ENCODE results near the gene SIGLEC9. TPM values are rescaled to one million over a fixed set of nuclear protein-coding genes. Genes with fewer than 3 reads are reported as not detected.

SIGLEC9 gene
- polyA plus RNA-seq = 0.21 TPM

DNA sequence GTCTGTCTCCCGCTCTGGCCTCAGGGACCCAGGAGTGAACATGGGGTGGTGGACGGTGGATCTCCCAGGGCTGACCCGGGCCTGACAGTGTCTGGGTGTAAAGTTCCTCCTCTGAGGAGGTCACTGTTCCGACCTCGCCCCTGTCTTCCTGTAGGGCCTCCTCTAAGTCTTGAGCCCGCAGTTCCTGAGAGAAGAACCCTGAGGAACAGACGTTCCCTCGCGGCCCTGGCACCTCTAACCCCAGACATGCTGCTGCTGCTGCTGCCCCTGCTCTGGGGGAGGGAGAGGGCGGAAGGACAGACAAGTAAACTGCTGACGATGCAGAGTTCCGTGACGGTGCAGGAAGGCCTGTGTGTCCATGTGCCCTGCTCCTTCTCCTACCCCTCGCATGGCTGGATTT, at the start of gene SIGLEC9:
SIGLEC9 (plus strand) TSS at position 178 of the 400 bp plus-strand sequence; CDS start at position 247, 69 bp downstream.
- Mint-ChIP-seq H3K36me3 (peaks cover 2% of the 10 kb centered on the region), H3K4me3 (peak within 1 kb of the TSS in 1 of 4 donors; percentile 72), H3K4me1 (peaks cover 6 to 11% (median 9%) of the 10 kb centered on the region in 3 donors), H3K27me3 (peaks cover 16% of the 10 kb centered on the region), H3K9me3 (peaks cover 0 to 4% (median 0%) of the 10 kb centered on the region in 3 donors), H3K27ac (peak within 1 kb of the TSS in 2 of 3 donors; percentile 17 to 40)

DNA sequence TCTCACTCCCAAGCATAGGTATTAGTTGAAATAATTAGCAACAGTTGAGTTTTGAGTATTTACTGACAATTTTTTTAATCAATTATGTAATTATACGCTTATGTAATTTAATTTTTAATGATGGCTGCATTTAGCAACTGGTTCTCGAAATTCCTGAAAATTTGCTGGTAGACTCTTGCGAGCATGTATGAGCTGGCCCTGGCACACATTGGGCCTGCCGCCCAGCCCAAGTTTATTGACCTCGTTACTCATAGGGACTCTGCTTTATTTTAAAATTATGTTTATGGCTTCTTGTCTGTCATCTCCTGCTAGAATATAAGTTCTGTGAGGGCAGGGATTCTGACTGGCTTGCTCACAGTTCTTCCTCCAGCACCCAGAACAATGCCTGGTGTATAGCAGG, 48.7 kb upstream of the SIGLEC9 start:
- Mint-ChIP-seq H3K36me3 (no peaks in the 10 kb centered on the region), H3K4me3 (no peak overlapping the region), H3K27me3 (peaks cover 2% of the 10 kb centered on the region), H3K27ac (no peak overlapping the region), H3K4me1 (no peaks in the 10 kb centered on the region), H3K9me3 (peaks cover 3 to 16% (median 10%) of the 10 kb centered on the region in 3 donors)

DNA sequence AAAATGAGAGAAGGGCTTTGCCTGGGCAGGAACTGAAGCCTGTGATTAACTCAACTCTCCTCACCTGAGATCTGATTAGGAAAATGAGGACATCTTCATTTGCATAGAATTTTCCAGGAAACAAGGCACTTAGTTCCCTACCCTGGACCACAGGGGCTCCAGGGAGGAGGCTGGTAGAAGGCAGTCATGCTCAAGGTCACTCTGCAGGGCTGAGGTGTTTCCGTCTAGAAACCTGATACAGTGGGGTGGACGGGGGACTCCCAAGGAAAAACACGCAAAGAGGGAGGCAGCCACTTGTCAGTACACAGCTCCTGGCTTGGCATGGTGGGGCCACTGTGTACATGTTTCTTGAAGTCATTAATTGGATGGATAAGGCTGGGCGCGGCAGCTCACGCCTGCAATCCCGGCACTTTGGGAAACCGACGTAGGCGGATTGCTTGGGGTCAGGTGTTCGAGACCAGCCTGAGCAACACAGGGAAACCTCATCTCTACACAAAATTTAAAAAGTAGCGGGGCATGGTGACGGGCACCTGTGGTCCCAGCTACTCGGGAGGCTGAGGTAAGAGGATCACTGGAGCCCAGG, 48.0 kb upstream of the SIGLEC9 start:
- Mint-ChIP-seq H3K4me3 (no peak overlapping the region), H3K27ac (peak overlapping the region in 1 of 3 donors; percentile 36), H3K4me1 (peaks cover 0 to under 1% (median 0%) of the 10 kb centered on the region in 3 donors), H3K9me3 (peaks cover 3 to 16% (median 10%) of the 10 kb centered on the region in 3 donors), H3K36me3 (no peaks in the 10 kb centered on the region), H3K27me3 (peaks cover 2% of the 10 kb centered on the region)

DNA sequence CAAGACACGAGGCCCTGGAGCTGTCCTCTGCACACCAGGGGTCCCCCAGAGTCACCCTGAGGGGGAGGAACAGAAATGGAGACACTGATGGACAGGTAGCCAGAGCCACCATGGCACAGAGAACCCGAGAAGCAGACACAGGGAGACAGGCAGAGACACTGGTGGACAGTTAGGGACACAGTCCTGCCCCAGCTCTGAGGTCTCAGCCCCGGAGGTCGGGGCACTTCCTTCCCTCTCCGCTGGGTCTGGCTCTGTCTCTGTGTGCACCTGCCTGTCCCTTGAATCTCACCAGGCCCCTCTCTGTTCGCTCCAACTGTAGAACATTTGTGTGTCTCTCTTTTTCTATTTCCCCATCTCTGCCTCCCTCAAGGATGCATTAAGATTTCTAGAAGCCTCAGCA, 46.6 kb upstream of the SIGLEC9 start:
- H3K36me3 Mint-ChIP-seq = no peaks in the 10 kb centered on the region
- no peak overlapping the region for H3K4me3 Mint-ChIP-seq
- H3K4me1 Mint-ChIP-seq = peaks cover 0 to 1% (median 0%) of the 10 kb centered on the region in 3 donors
- H3K9me3 Mint-ChIP-seq = peaks cover 2 to 13% (median 9%) of the 10 kb centered on the region in 3 donors
- peak overlapping the region in 1 of 3 donors; percentile 62 for H3K27ac Mint-ChIP-seq
- peaks cover 5% of the 10 kb centered on the region for H3K27me3 Mint-ChIP-seq

DNA sequence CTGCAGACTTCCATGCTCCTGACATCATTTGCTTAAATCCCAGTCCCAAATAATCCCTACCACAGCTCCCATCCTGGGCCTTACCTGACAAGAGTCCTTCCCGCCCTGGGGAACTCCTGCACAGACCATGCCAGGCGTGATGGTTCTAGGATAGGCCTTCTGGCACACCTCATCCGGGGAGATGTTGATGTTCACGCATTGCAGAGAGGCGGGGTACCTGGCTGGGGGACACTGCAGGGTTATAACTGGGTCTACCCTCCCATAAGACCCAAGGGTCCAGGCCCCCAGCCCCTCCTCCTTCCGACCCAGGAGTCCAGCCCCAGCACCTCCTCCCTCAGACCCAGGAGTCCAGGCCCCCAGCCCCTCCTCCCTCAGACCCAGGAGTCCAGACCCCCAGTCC, 46.0 kb upstream of the SIGLEC9 start:
- H3K27me3 Mint-ChIP-seq = peaks cover 9% of the 10 kb centered on the region
- H3K27ac Mint-ChIP-seq = peak overlapping the region in 1 of 3 donors; percentile 62
- no peak overlapping the region for H3K4me3 Mint-ChIP-seq

DNA sequence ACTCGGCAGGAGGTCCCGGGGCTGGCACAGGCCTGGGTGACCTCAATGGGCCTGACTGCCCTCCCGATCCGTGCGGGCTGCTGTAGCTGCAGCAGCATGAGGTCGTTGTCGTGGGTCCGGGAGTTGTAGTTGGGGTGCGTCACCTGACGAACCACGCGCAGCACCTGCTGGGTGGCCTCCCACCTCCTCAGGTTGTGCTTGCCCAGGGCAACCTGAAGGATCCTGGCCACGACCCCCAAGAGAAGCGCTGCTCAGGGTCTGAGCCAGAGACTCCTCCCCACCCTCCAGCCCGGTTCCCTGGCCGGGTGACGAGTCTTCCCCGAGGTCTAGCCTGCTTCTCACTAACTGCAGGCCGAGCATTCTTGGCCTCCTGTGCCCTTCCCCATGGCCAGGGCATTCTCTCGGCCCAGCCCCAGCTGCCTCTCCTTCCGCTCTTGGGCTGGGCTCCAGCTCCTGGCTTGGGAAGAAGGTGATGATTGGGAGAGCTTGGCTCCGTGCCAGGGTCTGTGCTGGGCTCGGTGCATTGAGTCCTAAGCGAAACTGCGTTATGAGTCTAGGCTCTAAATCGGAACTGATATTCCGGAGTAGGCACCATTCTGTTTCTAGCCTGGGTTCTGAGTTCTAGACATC, 45.1 kb upstream of the SIGLEC9 start:
- Mint-ChIP-seq H3K4me1 (peaks cover 0 to 3% (median 0%) of the 10 kb centered on the region in 3 donors), H3K9me3 (no peaks in the 10 kb centered on the region), H3K36me3 (no peaks in the 10 kb centered on the region), H3K27me3 (peaks cover 7% of the 10 kb centered on the region), H3K4me3 (no peak overlapping the region), H3K27ac (no peak overlapping the region)

More for the DNA sequence above, 46.0 kb upstream of the SIGLEC9 start:
- H3K36me3 Mint-ChIP-seq = no peaks in the 10 kb centered on the region
- H3K4me1 Mint-ChIP-seq = peaks cover 0 to 3% (median 0%) of the 10 kb centered on the region in 3 donors
- H3K9me3 Mint-ChIP-seq = peaks cover 2 to 8% (median 3%) of the 10 kb centered on the region in 3 donors

DNA sequence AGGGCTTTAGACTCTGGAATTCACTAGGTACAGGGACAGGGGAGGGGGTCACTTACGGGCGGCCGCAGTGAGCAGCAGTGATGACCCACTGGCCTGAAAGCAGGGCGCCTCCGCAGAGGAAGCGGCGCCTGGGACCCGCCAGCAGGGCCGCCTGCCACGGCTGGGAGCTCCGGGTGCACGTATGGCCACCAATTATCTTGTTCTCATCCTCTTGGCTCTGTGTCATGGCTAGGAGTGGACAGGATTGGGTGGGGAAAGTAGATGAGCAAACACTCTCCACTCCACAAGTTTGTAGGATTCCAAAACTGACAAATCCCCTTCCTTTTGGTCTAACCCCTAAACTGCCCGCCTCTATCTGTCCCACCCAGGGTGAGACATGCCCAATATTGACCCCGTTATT, 43.2 kb upstream of the SIGLEC9 start:
- H3K4me1 Mint-ChIP-seq = peaks cover 0 to 3% (median 0%) of the 10 kb centered on the region in 3 donors
- no peak overlapping the region for H3K4me3 Mint-ChIP-seq
- peaks cover 7% of the 10 kb centered on the region for H3K27me3 Mint-ChIP-seq
- H3K27ac Mint-ChIP-seq = no peak overlapping the region
- no peaks in the 10 kb centered on the region for H3K36me3 Mint-ChIP-seq
- H3K9me3 Mint-ChIP-seq = no peaks in the 10 kb centered on the region

DNA sequence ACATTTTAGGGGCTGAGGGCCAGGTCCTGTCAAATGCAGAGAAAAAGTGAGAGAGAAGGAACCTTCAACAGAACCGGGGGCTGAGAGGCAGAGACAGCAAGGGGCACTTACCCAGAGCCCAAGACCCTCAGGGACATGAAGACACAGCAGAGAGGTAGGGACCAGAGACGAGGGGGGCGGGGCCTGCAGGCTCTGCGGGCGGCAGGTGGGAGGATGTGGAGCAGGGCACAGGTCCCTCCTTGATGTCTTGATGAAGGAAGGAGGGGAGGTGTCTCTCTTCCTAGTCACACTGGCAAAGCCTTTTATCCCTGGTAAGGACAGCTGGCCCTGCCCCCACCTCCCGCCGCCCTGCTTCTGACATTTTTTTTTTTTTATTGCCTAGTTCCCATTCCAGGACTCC, 42.1 kb upstream of the SIGLEC9 start, which contains the start of gene KLK14:
KLK14 (minus strand) TSS at position 277 of the 400 bp plus-strand sequence; CDS start at position 4, 273 bp downstream.
- no peak within 1 kb of the TSS for H3K27ac Mint-ChIP-seq
- peaks cover 0 to 3% (median 0%) of the 10 kb centered on the region in 3 donors for H3K4me1 Mint-ChIP-seq
- peaks cover 7% of the 10 kb centered on the region for H3K27me3 Mint-ChIP-seq
- peaks cover 2% of the 10 kb centered on the region for H3K36me3 Mint-ChIP-seq
- peak within 1 kb of the TSS in 1 of 4 donors; percentile 60 for H3K4me3 Mint-ChIP-seq
- no peaks in the 10 kb centered on the region for H3K9me3 Mint-ChIP-seq

DNA sequence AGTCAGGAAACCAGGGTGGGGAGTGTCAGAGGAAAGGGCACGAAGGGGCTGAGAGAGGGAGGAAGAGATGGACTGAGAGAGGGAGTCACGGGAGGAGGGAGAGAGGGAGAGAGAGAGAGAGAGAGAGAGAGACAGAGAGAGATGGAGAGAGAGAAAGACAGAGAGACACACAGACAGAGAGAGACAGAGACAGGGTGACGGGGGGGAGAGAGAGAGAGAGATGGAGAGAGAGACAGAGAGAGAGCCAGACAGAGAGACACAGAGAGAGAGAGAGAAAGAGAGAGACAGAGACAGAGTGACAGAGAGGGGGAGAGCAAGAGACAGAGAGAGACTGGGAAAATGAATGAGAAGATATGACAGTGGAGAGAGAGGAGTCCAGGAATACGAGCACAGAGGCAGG, 41.5 kb upstream of the SIGLEC9 start:
- H3K4me3 Mint-ChIP-seq = no peak overlapping the region
- peaks cover 7% of the 10 kb centered on the region for H3K27me3 Mint-ChIP-seq
- H3K36me3 Mint-ChIP-seq = peaks cover 2% of the 10 kb centered on the region
- peaks cover 0 to 3% (median 0%) of the 10 kb centered on the region in 3 donors for H3K4me1 Mint-ChIP-seq
- no peak overlapping the region for H3K27ac Mint-ChIP-seq
- no peaks in the 10 kb centered on the region for H3K9me3 Mint-ChIP-seq

DNA sequence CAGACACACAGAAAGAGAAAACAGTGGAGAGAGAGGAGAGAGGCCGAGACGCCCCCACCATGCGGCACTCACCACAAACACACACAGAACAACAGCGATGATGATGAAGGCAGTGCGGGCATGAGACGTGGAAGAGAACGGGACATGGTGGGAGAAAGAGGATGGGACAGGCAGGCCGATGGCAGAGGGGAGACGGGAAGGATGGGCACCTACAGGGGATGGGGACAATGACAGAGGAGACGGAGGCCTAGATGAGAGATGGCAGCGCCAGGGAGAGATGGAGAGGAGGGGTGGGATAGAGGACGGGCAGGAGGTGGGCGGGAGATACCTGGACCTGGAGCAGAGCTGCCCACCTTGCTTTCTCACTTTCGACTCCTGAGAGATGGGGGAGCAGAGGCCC, 40.9 kb upstream of the SIGLEC9 start:
- Mint-ChIP-seq H3K4me1 (peaks cover 0 to 3% (median 0%) of the 10 kb centered on the region in 3 donors), H3K27me3 (peaks cover 7% of the 10 kb centered on the region), H3K9me3 (no peaks in the 10 kb centered on the region), H3K27ac (no peak overlapping the region), H3K36me3 (peaks cover 3% of the 10 kb centered on the region), H3K4me3 (peak overlapping the region in 1 of 4 donors; percentile 60)

DNA sequence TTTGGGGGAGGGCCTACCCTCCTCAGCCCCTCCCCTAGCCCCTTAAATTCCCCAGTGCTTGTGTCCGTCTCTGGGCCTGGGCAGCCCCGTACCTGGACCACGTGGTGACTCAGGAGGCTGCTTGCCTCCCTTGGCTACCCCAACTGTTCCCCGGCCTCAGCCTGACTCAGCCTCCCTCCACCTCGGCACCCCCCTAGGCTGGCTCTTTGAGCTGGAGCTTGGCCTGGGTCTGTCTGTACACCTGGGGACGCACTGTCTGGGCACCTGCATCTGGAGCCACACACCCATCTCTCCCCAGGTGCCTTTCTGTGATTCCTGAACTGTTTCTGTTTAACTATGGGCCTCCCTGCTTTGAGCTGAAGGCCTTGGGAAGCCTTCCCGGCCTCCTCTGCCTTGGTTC, 40.2 kb upstream of the SIGLEC9 start:
- Mint-ChIP-seq H3K4me3 (peak overlapping the region in 1 of 4 donors; percentile 16), H3K27me3 (peaks cover 7% of the 10 kb centered on the region), H3K9me3 (no peaks in the 10 kb centered on the region), H3K27ac (no peak overlapping the region), H3K36me3 (peaks cover 3% of the 10 kb centered on the region), H3K4me1 (peaks cover 0 to 5% (median 0%) of the 10 kb centered on the region in 3 donors)

DNA sequence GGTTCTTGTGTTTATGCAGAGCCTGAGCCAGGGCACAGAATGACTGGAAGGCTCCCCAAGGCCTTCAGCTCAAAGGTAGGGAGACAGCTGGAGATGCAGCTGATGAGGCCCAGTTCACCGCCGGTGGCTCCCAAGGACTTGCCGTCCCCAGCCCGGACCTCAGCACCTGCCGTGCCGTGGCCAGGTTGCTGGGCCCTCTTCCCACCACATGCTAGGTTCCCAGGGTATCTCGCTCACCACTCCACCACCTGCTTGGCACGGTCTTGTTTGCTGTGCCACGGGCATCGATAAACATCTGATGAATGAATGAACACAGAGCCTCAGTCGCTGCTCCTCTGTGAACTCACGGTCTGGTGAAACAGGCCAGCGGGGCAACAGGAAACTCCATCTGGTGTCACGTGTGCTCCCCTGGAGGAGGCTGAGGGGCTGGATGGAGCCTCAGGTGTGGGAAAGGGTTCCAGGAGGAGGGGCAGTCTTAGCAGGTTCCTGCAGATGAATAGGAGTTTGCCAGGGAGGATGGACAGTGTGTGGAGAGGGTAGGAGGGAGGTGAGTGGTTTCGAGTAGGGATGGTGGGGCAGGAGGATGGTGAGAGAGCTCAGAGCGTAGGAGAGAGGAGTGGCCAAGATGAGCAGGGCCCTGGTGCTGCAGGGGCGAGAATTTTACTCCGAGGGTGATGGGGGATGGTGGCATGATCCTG, 38.4 kb upstream of the SIGLEC9 start:
- Mint-ChIP-seq H3K27ac (no peak overlapping the region), H3K27me3 (peaks cover 7% of the 10 kb centered on the region), H3K4me1 (peaks cover 0 to 5% (median 0%) of the 10 kb centered on the region in 3 donors), H3K9me3 (no peaks in the 10 kb centered on the region), H3K4me3 (no peak overlapping the region), H3K36me3 (peaks cover 3% of the 10 kb centered on the region)

DNA sequence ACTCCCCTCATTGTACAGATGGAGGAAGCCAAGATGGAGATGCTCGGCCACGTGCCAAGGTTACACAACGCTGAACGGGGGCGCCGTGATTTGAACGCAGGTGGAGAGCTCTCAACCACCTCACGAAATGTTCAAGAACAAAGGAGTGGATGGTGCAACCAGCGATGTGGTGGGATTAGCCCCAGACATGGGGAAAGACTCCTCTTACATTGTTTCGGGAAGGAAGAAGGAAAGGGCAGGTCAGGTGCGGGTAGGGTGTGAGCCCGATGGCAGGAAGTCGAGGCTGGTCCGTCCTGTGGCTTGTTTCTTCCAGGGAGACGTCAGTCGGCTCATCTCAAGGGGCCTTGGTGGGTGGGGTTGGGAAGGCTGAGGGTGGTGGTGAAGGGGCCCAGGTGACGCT, 34.9 kb upstream of the SIGLEC9 start:
- H3K27me3 Mint-ChIP-seq = no peaks in the 10 kb centered on the region
- H3K4me3 Mint-ChIP-seq = no peak overlapping the region
- H3K9me3 Mint-ChIP-seq = no peaks in the 10 kb centered on the region
- peaks cover 3% of the 10 kb centered on the region for H3K36me3 Mint-ChIP-seq
- H3K4me1 Mint-ChIP-seq = peaks cover 0 to 7% (median 2%) of the 10 kb centered on the region in 3 donors
- no peak overlapping the region for H3K27ac Mint-ChIP-seq

DNA sequence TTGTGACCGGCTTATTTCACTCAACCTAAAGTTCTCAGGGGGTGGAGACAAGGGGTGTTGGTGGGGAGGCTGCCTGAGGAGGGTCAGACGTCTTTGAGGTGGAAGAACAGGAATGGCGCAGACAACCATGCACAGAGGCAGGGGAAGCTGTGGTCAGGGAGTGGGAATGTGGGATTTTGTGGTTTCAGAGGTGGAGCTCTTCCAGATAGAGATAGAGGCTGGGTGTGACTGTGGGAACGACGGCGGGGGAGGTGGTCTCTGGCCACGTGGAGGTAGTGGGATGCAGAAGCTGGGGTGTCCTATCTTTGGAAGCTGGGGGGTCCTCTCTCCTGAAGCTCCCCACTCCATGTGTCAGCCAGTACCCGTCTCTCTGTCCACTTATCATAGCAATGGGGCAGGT, 34.2 kb upstream of the SIGLEC9 start:
- Mint-ChIP-seq H3K27ac (no peak overlapping the region), H3K27me3 (no peaks in the 10 kb centered on the region), H3K36me3 (peaks cover 3% of the 10 kb centered on the region), H3K4me1 (peaks cover 0 to 7% (median 2%) of the 10 kb centered on the region in 3 donors), H3K9me3 (no peaks in the 10 kb centered on the region), H3K4me3 (no peak overlapping the region)

DNA sequence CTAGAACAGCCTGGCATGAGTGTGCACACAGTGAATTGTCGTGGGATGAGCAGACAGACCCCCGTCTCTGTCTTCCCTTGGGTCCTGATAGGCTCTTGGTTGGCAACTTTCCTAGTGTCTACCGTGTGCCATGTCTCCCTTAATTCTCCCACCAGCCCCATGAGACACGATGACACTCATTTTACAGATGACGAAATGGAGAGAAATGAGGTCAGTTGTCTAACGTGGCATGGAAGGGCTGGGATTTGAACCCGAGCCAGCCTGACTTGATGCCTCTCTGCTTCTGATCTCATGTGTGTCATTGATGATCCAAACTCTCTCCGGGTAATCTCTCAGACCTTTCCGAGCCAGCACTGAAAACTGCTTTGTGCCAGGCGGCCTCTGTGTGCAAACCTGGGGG, 33.6 kb upstream of the SIGLEC9 start:
- Mint-ChIP-seq H3K4me3 (no peak overlapping the region), H3K27me3 (no peaks in the 10 kb centered on the region), H3K36me3 (peaks cover 3% of the 10 kb centered on the region), H3K4me1 (peaks cover 0 to 7% (median 2%) of the 10 kb centered on the region in 3 donors), H3K27ac (no peak overlapping the region), H3K9me3 (no peaks in the 10 kb centered on the region)
